Epithelial cell of esophagus (primary cell): ENCODE measurements around the gene PARD3.

Experiments
- DNase-seq: peaks from one replicate; pipeline ENCODE4 v3.0.0; 2010; ENCODE audit warnings: low read depth
- H3K4me3 ChIP-seq: 2 replicates; pipeline ENCODE4 v1.5.1; 2011; ENCODE audit warnings: mild to moderate bottlenecking, low read length, control low read depth
- CTCF ChIP-seq: IDR thresholded peaks from 2 replicates; pipeline ENCODE4 v1.5.1; 2011; ENCODE audit warnings: low read depth, mild to moderate bottlenecking, low read length, control low read depth, inconsistent platforms; ENCODE audit not compliant: insufficient read depth; ENCODE audit errors: missing control alignments

The PARD3 gene

DNA sequence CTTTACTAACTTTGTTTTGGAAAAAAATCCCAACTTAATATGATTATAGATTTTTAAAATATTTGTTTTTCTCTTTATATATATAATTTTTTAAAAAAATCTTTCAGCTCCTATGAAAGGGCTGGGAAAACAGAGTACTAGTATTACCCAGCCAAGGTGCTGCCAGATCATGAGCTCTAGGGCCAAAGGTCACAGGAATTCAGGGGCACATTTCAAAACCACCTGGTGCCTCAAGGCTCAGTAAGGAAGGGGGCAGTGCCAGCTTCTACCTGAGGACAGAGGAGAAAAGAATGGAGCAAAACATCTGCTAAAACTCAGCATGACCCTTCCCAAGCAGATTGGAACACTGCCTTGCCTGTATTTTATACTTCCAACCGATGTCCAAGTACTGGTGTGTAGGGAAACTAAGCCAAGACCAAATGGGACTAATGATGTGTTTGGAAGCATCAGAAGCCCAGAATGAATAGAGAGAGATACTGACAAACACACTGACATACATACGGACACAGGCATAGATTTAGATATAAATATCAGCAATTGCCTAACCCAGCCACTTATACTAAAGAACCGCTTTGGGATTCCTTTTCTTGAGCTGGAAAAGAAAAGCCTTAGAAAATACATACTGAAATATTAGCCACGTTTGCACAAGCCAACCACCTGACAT lies 667.3 kb downstream of the PARD3 start:
- TF ChIP-seq CTCF, result no peak
- DNase-seq, result no peak
- H3K4me3 ChIP-seq, result no peak overlapping the region

- no peak overlapping the region for H3K4me3 ChIP-seq
- DNase-seq, result no peak
- TF ChIP-seq CTCF, result no peak
These were observed 669.4 kb downstream of the PARD3 start for GRCh38 chr10:34145715-34146114.

DNA sequence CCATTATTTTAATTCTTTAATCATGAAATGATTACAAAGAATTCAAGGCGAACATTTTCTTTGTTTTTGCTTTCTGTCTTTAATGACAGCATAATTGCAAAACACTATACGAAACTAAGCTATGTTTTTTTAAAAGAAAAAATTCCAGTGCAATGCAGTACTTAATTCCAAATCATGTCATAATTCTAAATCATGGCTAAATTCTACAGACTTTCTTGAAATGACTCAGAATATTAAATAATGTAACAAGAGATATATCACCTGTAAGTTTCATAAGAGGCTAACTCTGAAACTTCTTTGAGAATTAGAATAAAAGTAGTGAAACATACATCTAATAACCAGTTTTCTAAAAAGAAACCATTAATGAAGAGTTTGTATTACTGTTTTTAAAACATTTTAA lies 671.6 kb downstream of the PARD3 start:
- no peak overlapping the region for H3K4me3 ChIP-seq
- no peak for TF ChIP-seq CTCF
- no peak for DNase-seq

DNA sequence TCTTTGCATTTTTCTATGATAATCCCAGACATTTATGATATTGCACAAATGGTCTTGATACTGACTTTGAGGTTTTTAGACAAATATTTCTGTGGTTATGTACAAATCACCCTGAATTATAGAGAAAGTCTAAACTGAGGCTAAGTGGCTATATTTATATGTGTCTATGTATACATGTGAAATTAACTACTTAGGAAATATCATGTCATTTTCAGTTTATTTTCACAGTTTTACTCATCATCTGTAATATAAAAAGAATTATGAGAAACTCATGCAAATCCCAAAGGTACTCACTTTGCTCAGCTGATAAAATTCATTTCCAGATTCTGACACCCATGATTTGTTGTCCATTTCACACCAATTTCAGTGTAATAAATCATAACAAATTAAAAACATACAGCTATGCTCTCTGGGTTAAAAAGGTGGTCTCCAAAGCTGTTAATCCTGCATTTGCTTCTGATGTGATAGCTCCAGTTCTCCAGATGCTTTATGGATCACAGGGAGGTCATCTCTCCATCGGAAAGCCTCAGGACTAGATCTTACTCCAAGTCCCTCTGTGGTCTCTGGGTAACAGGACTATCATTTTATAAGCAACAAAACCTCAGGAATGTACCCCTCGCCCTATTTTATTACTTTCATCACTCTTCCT lies 673.9 kb downstream of the PARD3 start:
- H3K4me3 ChIP-seq, result no peak overlapping the region
- DNase-seq, result no peak
- no peak for TF ChIP-seq CTCF

DNA sequence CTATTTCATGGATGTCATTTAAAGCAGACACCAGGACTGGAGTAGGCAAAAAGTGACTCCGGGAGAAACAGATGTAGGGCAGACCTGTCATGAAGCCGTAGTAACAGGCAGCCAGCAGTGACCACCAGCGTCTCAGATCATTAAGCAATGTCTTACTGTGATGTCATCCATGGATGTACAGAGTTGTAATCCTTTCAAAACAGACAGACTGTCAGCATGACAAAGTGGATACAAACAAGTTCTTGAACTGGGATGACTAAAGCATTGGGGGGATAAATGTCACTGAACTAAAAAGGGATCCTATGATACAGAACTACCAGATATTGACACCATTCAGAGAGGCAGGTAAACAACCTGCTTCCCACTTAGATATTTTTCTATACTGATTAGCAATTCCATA lies 675.5 kb downstream of the PARD3 start:
- H3K4me3 ChIP-seq, result no peak overlapping the region
- peak; percentile 59 for DNase-seq
- TF ChIP-seq CTCF, result no peak

GRCh38 chr10:34137955-34138354 lies 677.1 kb downstream of the PARD3 start:
- no peak overlapping the region for H3K4me3 ChIP-seq
- DNase-seq, result peak; percentile 10
- TF ChIP-seq CTCF, result no peak

DNA sequence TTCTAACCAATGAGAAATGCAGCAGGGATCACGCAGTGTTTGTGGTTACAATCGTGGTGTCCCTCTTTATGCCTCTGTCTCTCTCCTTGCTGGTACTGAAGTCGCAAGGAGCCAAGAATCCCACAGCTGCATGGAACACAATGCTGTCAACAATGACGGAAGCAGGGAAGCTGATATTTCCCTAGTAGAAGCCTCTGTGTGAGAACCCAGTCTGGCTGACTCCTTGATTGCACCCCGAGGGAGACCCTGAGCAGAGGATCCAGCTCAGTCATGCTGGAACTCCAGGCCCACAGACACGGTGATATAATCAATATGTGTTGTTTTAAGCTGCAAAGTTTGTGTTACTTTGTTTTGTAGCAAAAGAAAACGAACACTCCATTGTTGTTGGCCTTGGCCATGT lies 677.9 kb downstream of the PARD3 start:
- no peak overlapping the region for H3K4me3 ChIP-seq
- no peak for TF ChIP-seq CTCF
- no peak for DNase-seq
